Kidney (tissue), 22 donors: ENCODE measurements around the gene SPACA5B. TPM values are rescaled to one million over a fixed set of nuclear protein-coding genes. Genes with fewer than 3 reads are reported as not detected.
"Not testable (repeated sequence)": the region's sequence is repeated elsewhere in the genome, so short reads cannot be mapped to it uniquely, and the experiment has no call there.

ENCODE experiments used
- DNase-seq, 5 donors: peaks; one replicate each; pipeline ENCODE4 v3.0.0-alpha.2; 2013 to 2020
- FAIRE-seq: peaks from 2 replicates; lab custom pipeline; 2012; peaks lifted over from hg19 to GRCh38; lab: Jason Lieb, UNC
- H3K27ac ChIP-seq, 2 donors: one replicate each; pipeline ENCODE4 v1.7.0; 2013; ENCODE audit warnings: low read depth in 2 of 2, low read length in 2 of 2, inconsistent platforms in 1 of 2
- H3K27me3 ChIP-seq: one replicate; pipeline ENCODE4 v1.7.1; 2013; ENCODE audit warnings: low read length, inconsistent platforms; ENCODE audit not compliant: control insufficient read depth, insufficient read depth
- H3K36me3 ChIP-seq, 3 donors: one replicate each; pipeline versions ENCODE4 v1.7.0 to v1.7.1; 2013; ENCODE audit warnings: low read length in 3 of 3, control low read depth in 1 of 3, inconsistent platforms in 1 of 3; ENCODE audit not compliant: insufficient read depth in 3 of 3, control insufficient read depth in 2 of 3
- H3K4me1 ChIP-seq, 3 donors: one replicate each; pipeline versions ENCODE4 v1.7.0 to v1.7.1; 2013; ENCODE audit warnings: low read length in 3 of 3, inconsistent platforms in 1 of 3, low read depth in 1 of 3; ENCODE audit not compliant: control insufficient read depth in 2 of 3, insufficient read depth in 2 of 3
- H3K4me3 ChIP-seq, 3 donors: one replicate each; pipeline versions ENCODE4 v1.7.0 to v1.8.1; 2013; ENCODE audit warnings: low read length in 3 of 3, control low read depth in 1 of 3, inconsistent platforms in 1 of 3
- H3K9ac ChIP-seq, 3 donors: one replicate each; pipeline versions ENCODE4 v1.7.0 to v1.7.1; 2013; ENCODE audit warnings: low read length in 3 of 3, control low read depth in 1 of 3, inconsistent platforms in 1 of 3
- H3K9me3 ChIP-seq, 3 donors: one replicate each; pipeline versions ENCODE4 v1.7.0 to v1.7.1; 2013; ENCODE audit warnings: low read length in 3 of 3, control low read depth in 1 of 3, inconsistent platforms in 1 of 3; ENCODE audit not compliant: control insufficient read depth in 2 of 3, insufficient read depth in 1 of 3
- intact Hi-C: fragments of 100-400 bp; cut with DNase I; formaldehyde crosslinking; loops from one replicate; pipeline ENCODE4 v1.11.1; 2022
- long read RNA-seq, 10 donors: library from polyadenylated mRNA in 1 of 10; unstranded in 1 of 10; transcript quantifications; one replicate each; pipeline ENCODE4 v2.0.0 and lab custom pipeline, GENCODE V29; 2021 to 2026
- polyA plus RNA-seq: library from polyadenylated mRNA; stranded (reverse); fragments of 350-450 nt; fragmentation: Illumina TruSeq; extraction: RNeasy Lipid Tissue Mini Kit (QIAGEN cat#74804); gene quantifications from one replicate; pipeline ENCODE4 v1.2.3, GENCODE V29; 2014; ENCODE audit warnings: low read depth, low replicate concordance; ENCODE audit not compliant: insufficient read depth
- total RNA-seq: library from RNA; stranded (reverse); fragmentation: NEBNext Ultra II Directional; extraction: Animal tissue kit (Norgen Biotek cat#: 25700); gene quantifications from one replicate; pipeline ENCODE4 v1.2.1, GENCODE V29; 2021
- TF ChIP-seq, protein P1 (sequence below): IDR thresholded peaks from 3 replicates; pipeline ENCODE4 v1.5.1; 2012; ENCODE audit warnings: mild to moderate bottlenecking, moderate library complexity, borderline replicate concordance; ENCODE audit not compliant: insufficient read depth; ENCODE audit errors: extremely low read depth
- donor health status: control.
- donor health status: control.
- donor health status: control.
- donor health status: control.
- donor health status: control.
- donor health status: DM: yes; HTN: yes; CAD: no.
- donor health status: Normal renal cell carcinoma (clear cell type).

SPACA5B gene
- not detected for total RNA-seq
- polyA plus RNA-seq: not detected
- long read RNA-seq, donor 1: 0 reads
- long read RNA-seq, donor 2: 0 reads
- long read RNA-seq, donor 3: 0 reads
- long read RNA-seq, donor 4: 0 reads
- long read RNA-seq, donor 5: 0 reads
- long read RNA-seq, donor 6: 0 reads
- long read RNA-seq, donor 7: 0 reads
- long read RNA-seq, donor 8: 0 reads
- long read RNA-seq, donor 9: 0 reads
- long read RNA-seq, donor 10: 0 reads

DNA sequence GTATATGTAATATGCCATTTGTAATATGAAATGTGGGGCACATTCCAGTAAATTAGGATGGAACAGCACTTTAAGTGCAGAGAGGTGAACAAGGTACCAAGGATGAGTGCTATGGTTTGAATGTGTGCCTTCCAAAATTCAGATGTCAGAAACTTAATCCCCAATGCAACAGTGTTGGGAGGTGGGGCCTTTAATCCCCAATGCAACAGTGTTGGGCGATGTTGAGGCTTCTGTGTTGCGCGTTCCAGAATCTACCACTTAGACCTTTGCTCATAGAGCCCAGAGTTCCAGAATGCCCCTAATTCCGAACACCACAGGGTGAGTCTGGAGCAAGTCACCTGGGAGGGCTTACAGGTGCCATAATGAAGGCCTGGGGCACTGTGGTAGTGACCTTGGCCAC is at the start of gene SPACA5B:
SPACA5B (plus strand) TSS at position 301 of the 400 bp plus-strand sequence; CDS start at position 363, 62 bp downstream.
- intact Hi-C loops, H3K4me3 ChIP-seq, DNase-seq, H3K4me1 ChIP-seq, H3K27me3 ChIP-seq, H3K27ac ChIP-seq, H3K36me3 ChIP-seq, H3K9me3 ChIP-seq, H3K9ac ChIP-seq, FAIRE-seq: not testable (repeated sequence)

DNA sequence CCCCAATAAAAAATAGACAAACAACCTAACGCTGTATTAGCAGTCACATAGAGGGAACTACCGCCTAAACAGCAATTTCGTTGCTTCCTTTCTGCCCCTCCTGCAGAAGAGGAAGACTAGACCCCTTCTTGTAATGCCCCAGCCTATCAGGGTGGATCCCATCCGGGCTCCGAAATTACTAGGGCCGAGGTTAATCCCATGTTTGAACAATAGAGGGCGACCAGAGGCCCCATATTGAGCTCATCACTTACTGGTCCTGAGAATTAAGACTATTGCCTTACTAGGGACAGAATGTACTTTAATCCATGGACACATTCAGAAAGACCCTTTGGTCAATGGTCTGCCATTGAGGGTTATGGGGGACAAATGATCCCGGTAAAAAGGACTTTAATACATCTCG is 47.2 kb upstream of the SPACA5B start:
- intact Hi-C loops: no loop called here
- FAIRE-seq: peak; percentile 27
- Histone ChIP-seq H3K4me1 (peaks cover 0 to 2% (median 0%) of the 10 kb centered on the region in 3 donors), H3K36me3 (no peaks in the 10 kb centered on the region), H3K9ac (no peak overlapping the region), H3K4me3 (no peak overlapping the region), H3K27me3 (no peaks in the 10 kb centered on the region), H3K9me3 (no peaks in the 10 kb centered on the region), H3K27ac (no peak overlapping the region)
- peak in 4 of 5 donors; percentile 38 to 67 (median 56) for DNase-seq
- TF ChIP-seq, protein P1, sequence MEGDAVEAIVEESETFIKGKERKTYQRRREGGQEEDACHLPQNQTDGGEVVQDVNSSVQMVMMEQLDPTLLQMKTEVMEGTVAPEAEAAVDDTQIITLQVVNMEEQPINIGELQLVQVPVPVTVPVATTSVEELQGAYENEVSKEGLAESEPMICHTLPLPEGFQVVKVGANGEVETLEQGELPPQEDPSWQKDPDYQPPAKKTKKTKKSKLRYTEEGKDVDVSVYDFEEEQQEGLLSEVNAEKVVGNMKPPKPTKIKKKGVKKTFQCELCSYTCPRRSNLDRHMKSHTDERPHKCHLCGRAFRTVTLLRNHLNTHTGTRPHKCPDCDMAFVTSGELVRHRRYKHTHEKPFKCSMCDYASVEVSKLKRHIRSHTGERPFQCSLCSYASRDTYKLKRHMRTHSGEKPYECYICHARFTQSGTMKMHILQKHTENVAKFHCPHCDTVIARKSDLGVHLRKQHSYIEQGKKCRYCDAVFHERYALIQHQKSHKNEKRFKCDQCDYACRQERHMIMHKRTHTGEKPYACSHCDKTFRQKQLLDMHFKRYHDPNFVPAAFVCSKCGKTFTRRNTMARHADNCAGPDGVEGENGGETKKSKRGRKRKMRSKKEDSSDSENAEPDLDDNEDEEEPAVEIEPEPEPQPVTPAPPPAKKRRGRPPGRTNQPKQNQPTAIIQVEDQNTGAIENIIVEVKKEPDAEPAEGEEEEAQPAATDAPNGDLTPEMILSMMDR: peak; percentile 17

DNA sequence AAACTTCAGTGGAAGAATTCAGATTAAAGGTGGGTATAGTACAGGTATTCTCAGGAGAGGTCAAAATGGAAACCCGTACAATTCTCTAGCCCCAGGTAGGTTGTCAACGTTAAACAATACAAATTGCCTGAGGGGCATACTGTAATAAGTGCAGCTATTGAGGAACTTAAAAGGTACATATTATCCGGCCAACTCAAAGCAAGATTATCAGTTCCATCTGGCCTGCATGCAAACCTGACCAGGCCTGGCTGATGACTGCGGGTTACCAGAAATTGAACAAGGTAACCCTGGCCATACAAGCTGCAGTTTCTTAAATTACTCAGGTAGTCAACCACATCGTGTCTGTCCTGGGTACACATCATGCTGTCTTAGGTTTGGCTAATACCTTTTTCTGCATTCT is 46.7 kb upstream of the SPACA5B start:
- H3K27ac ChIP-seq: no peak overlapping the region
- no peak for DNase-seq
- no peaks in the 10 kb centered on the region for H3K36me3 ChIP-seq
- intact Hi-C loops: no loop called here
- TF ChIP-seq, protein P1: no peak
- peaks cover 0 to 2% (median 0%) of the 10 kb centered on the region in 3 donors for H3K4me1 ChIP-seq
- H3K9ac ChIP-seq: no peak overlapping the region
- H3K9me3 ChIP-seq: no peaks in the 10 kb centered on the region
- no peak for FAIRE-seq
- no peaks in the 10 kb centered on the region for H3K27me3 ChIP-seq
- H3K4me3 ChIP-seq: no peak overlapping the region

DNA sequence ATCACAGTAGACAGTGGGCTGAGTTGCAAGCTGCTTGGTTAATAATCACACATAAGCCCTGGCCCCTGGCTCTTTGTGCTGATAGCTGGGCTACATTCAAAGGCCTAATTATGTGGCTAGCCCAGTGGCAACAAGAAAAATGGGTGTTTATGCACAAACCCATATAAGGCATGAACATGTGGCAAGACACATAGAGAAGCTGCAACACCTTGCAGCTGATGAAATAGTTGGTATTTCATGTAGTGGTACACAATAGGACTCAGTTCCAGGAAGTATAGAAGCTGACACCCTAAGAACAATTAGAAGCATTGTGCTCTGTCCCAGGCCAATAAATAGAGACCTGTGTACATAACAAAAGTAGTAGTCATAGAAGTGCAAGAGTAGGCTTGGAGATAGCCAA is 44.3 kb upstream of the SPACA5B start:
- no peak overlapping the region for H3K9ac ChIP-seq
- H3K36me3 ChIP-seq: no peaks in the 10 kb centered on the region
- H3K27me3 ChIP-seq: no peaks in the 10 kb centered on the region
- H3K9me3 ChIP-seq: no peaks in the 10 kb centered on the region
- H3K4me3 ChIP-seq: no peak overlapping the region
- no peak for FAIRE-seq
- no peak for DNase-seq
- intact Hi-C loops: no loop called here
- no peak overlapping the region for H3K27ac ChIP-seq
- TF ChIP-seq, protein P1: no peak
- H3K4me1 ChIP-seq: peaks cover 0 to 2% (median 0%) of the 10 kb centered on the region in 3 donors
